Aorta (tissue), 5 donors: ENCODE results near the gene NTM. TPM values are rescaled to one million over a fixed set of nuclear protein-coding genes. Genes with fewer than 3 reads are reported as not detected.

Source experiments
- ATAC-seq: fragments of 200-7000 bp; cut with Tn5 transposase; one replicate; pipeline ENCODE4 v1.9.1; 2022; ENCODE audit warnings: moderate library complexity; ENCODE audit not compliant: low FRiP score
- DNase-seq, 2 donors: peaks; one replicate each; pipeline ENCODE4 v3.0.0-alpha.2; 2020
- H3K27ac ChIP-seq, 2 donors: one replicate each; pipeline ENCODE4 v1.5.1; 2013; ENCODE audit warnings: low read length in 2 of 2, mild to moderate bottlenecking in 2 of 2, moderate library complexity in 2 of 2, control low read depth in 1 of 2, inconsistent platforms in 1 of 2, low read depth in 1 of 2
- H3K27me3 ChIP-seq, 2 donors: one replicate each; pipeline ENCODE4 v1.6.1; 2013; ENCODE audit warnings: control low read depth in 1 of 2, low read length in 1 of 2, mild to moderate bottlenecking in 1 of 2, moderate library complexity in 1 of 2; ENCODE audit not compliant: insufficient read depth in 2 of 2, control insufficient read depth in 1 of 2
- H3K36me3 ChIP-seq, 2 donors: one replicate each; pipeline ENCODE4 v1.6.1; 2013; ENCODE audit warnings: control low read depth in 1 of 2, low read length in 1 of 2, mild to moderate bottlenecking in 1 of 2; ENCODE audit not compliant: insufficient read depth in 2 of 2, control insufficient read depth in 1 of 2
- H3K4me1 ChIP-seq, 2 donors: one replicate each; pipeline ENCODE4 v1.6.1; 2013; ENCODE audit warnings: low read length in 2 of 2, control low read depth in 1 of 2, mild to moderate bottlenecking in 1 of 2, moderate library complexity in 1 of 2; ENCODE audit not compliant: insufficient read depth in 2 of 2, control insufficient read depth in 1 of 2
- H3K4me3 ChIP-seq, 2 donors: one replicate each; pipeline ENCODE4 v1.5.1; 2013; ENCODE audit warnings: low read length in 2 of 2, control low read depth in 1 of 2, mild to moderate bottlenecking in 1 of 2
- H3K9me3 ChIP-seq: one replicate; pipeline ENCODE4 v1.6.1; 2013; ENCODE audit warnings: mild to moderate bottlenecking, low read length; ENCODE audit not compliant: control insufficient read depth
- WGBS, 2 donors: extraction: QIAGEN DNeasy Blood & Tissue Kit; methylation state at CpG; one replicate each; pipeline ENCODE4 v1.1.7; 2013; 5-methylcytosine and 5-hydroxymethylcytosine counted together
- intact Hi-C, 2 donors: fragments of 100-400 bp; cut with DNase I; formaldehyde crosslinking; loops; one replicate each; pipeline versions ENCODE4 v1.14.2 to v1.15.0; 2022
- polyA plus RNA-seq, 2 donors: library from polyadenylated mRNA; stranded (reverse); fragments of 200-250 nt; gene quantifications; one replicate each; pipeline ENCODE4 v1.2.3, GENCODE V29; 2013
- total RNA-seq, 2 donors: library from RNA; stranded (reverse); fragmentation: NEBNext Ultra II Directional; extraction: Animal tissue kit (Norgen Biotek cat#: 25700); gene quantifications; one replicate each; pipeline ENCODE4 v1.2.1, GENCODE V29; 2021
- donor health status: healthy with polysubstance abuse.
- donor health status: Bipolar disorder and iron deficiency.
- donor health status: DM: no; HTN: no; CAD: no.
- donor health status: DM: no; HTN: no; CAD: no.
- donor health status: DM: yes; HTN: yes; CAD: no.

The NTM gene
- total and polyA plus RNA-seq, 4 donors = 0.28 to 5.3 (median 1.9) TPM; not detected in 1

GRCh38 chr11:131572423-131572822 is 202.0 kb downstream of the NTM start:
- no peaks in the 10 kb centered on the region for H3K27me3 ChIP-seq
- DNase-seq (no peak), ATAC-seq (no peak)
- H3K4me3 ChIP-seq = no peak overlapping the region
- H3K9me3 ChIP-seq = no peaks in the 10 kb centered on the region
- 54 to 67% methylated on average over 7 of the region's 7 CpGs for WGBS, 2 donors
- no peaks in the 10 kb centered on the region for H3K36me3 ChIP-seq
- intact Hi-C loops = no loop called here
- no peaks in the 10 kb centered on the region for H3K4me1 ChIP-seq
- H3K27ac ChIP-seq = no peak overlapping the region

- no peaks in the 10 kb centered on the region for H3K27me3 ChIP-seq
- H3K9me3 ChIP-seq = peaks cover 1% of the 10 kb centered on the region
- no peak overlapping the region for H3K27ac ChIP-seq
- intact Hi-C loops = no loop called here
- DNase-seq = no peak
- H3K4me1 ChIP-seq = no peaks in the 10 kb centered on the region
- no peak for ATAC-seq
- no peak overlapping the region for H3K4me3 ChIP-seq
- WGBS, 2 donors = 65 to 67% methylated on average over 7 of the region's 7 CpGs
- H3K36me3 ChIP-seq = no peaks in the 10 kb centered on the region
Measured at GRCh38 chr11:131579932-131580387, 209.5 kb downstream of the NTM start.

GRCh38 chr11:131580476-131580875 is 210.1 kb downstream of the NTM start:
- H3K9me3 ChIP-seq = peaks cover 1% of the 10 kb centered on the region
- intact Hi-C loops = no loop called here
- H3K4me1 ChIP-seq = no peaks in the 10 kb centered on the region
- H3K36me3 ChIP-seq = no peaks in the 10 kb centered on the region
- DNase-seq (no peak), ATAC-seq (no peak)
- H3K4me3 ChIP-seq = no peak overlapping the region
- H3K27me3 ChIP-seq = no peaks in the 10 kb centered on the region
- no peak overlapping the region for H3K27ac ChIP-seq
- WGBS, 2 donors = 81 to 82% methylated on average over 4 of the region's 4 CpGs

- ATAC-seq (no peak), DNase-seq (no peak)
- no peaks in the 10 kb centered on the region for H3K4me1 ChIP-seq
- no peak overlapping the region for H3K4me3 ChIP-seq
- intact Hi-C loops = no loop called here
- WGBS, 2 donors = 70% methylated on average over 6 of the region's 6 CpGs
- H3K9me3 ChIP-seq = peaks cover 1% of the 10 kb centered on the region
- no peaks in the 10 kb centered on the region for H3K27me3 ChIP-seq
- no peak overlapping the region for H3K27ac ChIP-seq
- H3K36me3 ChIP-seq = no peaks in the 10 kb centered on the region
Measured at GRCh38 chr11:131581046-131581445, 210.6 kb downstream of the NTM start.

- Histone ChIP-seq H3K4me3 (no peak overlapping the region), H3K36me3 (no peaks in the 10 kb centered on the region), H3K9me3 (peaks cover 4% of the 10 kb centered on the region), H3K27ac (no peak overlapping the region), H3K27me3 (no peaks in the 10 kb centered on the region), H3K4me1 (no peaks in the 10 kb centered on the region)
- intact Hi-C loops = no loop called here
- WGBS, 2 donors = 68 to 70% methylated on average over 12 of the region's 12 CpGs
- DNase-seq (no peak), ATAC-seq (no peak)
Measured at GRCh38 chr11:131582021-131582525, 211.7 kb downstream of the NTM start.

- no peaks in the 10 kb centered on the region for H3K4me1 ChIP-seq
- DNase-seq (no peak), ATAC-seq (no peak)
- no peak overlapping the region for H3K27ac ChIP-seq
- intact Hi-C loops = no loop called here
- WGBS, 2 donors = 73 to 78% methylated on average over 5 of the region's 5 CpGs
- no peaks in the 10 kb centered on the region for H3K36me3 ChIP-seq
- H3K4me3 ChIP-seq = no peak overlapping the region
- no peaks in the 10 kb centered on the region for H3K27me3 ChIP-seq
- H3K9me3 ChIP-seq = peaks cover 4% of the 10 kb centered on the region
Measured at GRCh38 chr11:131583421-131583820, 213.0 kb downstream of the NTM start.

GRCh38 chr11:131583938-131584337 is 213.5 kb downstream of the NTM start:
- no peaks in the 10 kb centered on the region for H3K27me3 ChIP-seq
- H3K4me1 ChIP-seq = no peaks in the 10 kb centered on the region
- no peak overlapping the region for H3K4me3 ChIP-seq
- H3K36me3 ChIP-seq = no peaks in the 10 kb centered on the region
- intact Hi-C loops = no loop called here
- no peak overlapping the region for H3K27ac ChIP-seq
- no peak for DNase-seq
- H3K9me3 ChIP-seq = peaks cover 4% of the 10 kb centered on the region
- 80 to 85% methylated on average over 6 of the region's 6 CpGs for WGBS, 2 donors
- ATAC-seq = no peak

- Histone ChIP-seq H3K4me1 (no peaks in the 10 kb centered on the region), H3K27me3 (no peaks in the 10 kb centered on the region), H3K36me3 (no peaks in the 10 kb centered on the region), H3K9me3 (peaks cover 4% of the 10 kb centered on the region), H3K4me3 (no peak overlapping the region), H3K27ac (no peak overlapping the region)
- intact Hi-C loops = no loop called here
- ATAC-seq (no peak), DNase-seq (no peak)
- 59 to 60% methylated on average over 24 of the region's 24 CpGs for WGBS, 2 donors
Measured at GRCh38 chr11:131584785-131585592, 214.6 kb downstream of the NTM start.

- H3K4me3 ChIP-seq = no peak overlapping the region
- DNase-seq (no peak), ATAC-seq (no peak)
- no peak overlapping the region for H3K27ac ChIP-seq
- intact Hi-C loops = no loop called here
- no peaks in the 10 kb centered on the region for H3K27me3 ChIP-seq
- 72% methylated on average over 3 of the region's 3 CpGs for WGBS, 2 donors
- H3K4me1 ChIP-seq = no peaks in the 10 kb centered on the region
- peaks cover 4% of the 10 kb centered on the region for H3K9me3 ChIP-seq
- no peaks in the 10 kb centered on the region for H3K36me3 ChIP-seq
Measured at GRCh38 chr11:131588057-131588456, 217.6 kb downstream of the NTM start.
